Astrocyte (in vitro differentiated cells and primary cell): ENCODE measurements around the gene XIRP1. TPM values are rescaled to one million over a fixed set of nuclear protein-coding genes. Genes with fewer than 3 reads are reported as not detected.

Experiments used
- DNase-seq: peaks from one replicate; pipeline ENCODE4 v3.0.0-alpha.2; 2010; ENCODE audit warnings: low read depth
- FAIRE-seq: peaks from 2 replicates; lab custom pipeline; 2011; peaks lifted over from hg19 to GRCh38; lab: Jason Lieb, UNC
- H2AFZ ChIP-seq: 2 replicates; pipeline ENCODE4 v1.6.0; 2012; ENCODE audit warnings: low read depth, low read length, inconsistent platforms
- H3K27ac ChIP-seq: 2 replicates; pipeline ENCODE4 v1.5.1; 2011; ENCODE audit warnings: low read depth, low read length, inconsistent platforms
- H3K27me3 ChIP-seq: 2 replicates; pipeline ENCODE4 v1.6.0; 2011; ENCODE audit warnings: low read length, inconsistent platforms; ENCODE audit not compliant: insufficient read depth
- H3K36me3 ChIP-seq: 2 replicates; pipeline ENCODE4 v1.5.1; 2011; ENCODE audit warnings: low read length, inconsistent platforms; ENCODE audit not compliant: insufficient read depth
- H3K4me1 ChIP-seq: 2 replicates; pipeline ENCODE4 v1.5.1; 2011; ENCODE audit warnings: low read length, inconsistent platforms; ENCODE audit not compliant: insufficient read depth
- H3K4me2 ChIP-seq: 2 replicates; pipeline ENCODE4 v1.6.0; 2012; ENCODE audit warnings: low read length, inconsistent platforms
- H3K4me3 ChIP-seq: 2 replicates; pipeline ENCODE4 v1.5.1; 2011; ENCODE audit warnings: low read depth, mild to moderate bottlenecking, low read length, inconsistent platforms; ENCODE audit not compliant: insufficient read depth
- H3K79me2 ChIP-seq: 2 replicates; pipeline ENCODE4 v1.6.0; 2012; ENCODE audit warnings: mild to moderate bottlenecking, low read length, inconsistent platforms; ENCODE audit not compliant: insufficient read depth
- H3K9ac ChIP-seq: 2 replicates; pipeline ENCODE4 v1.6.0; 2012; ENCODE audit warnings: mild to moderate bottlenecking, low read length, inconsistent platforms
- H3K9me3 ChIP-seq: 2 replicates; pipeline ENCODE4 v1.5.1; 2012; ENCODE audit warnings: low read depth, mild to moderate bottlenecking, low read length, inconsistent platforms; ENCODE audit not compliant: insufficient read depth
- H4K20me1 ChIP-seq: 2 replicates; pipeline ENCODE4 v1.6.0; 2012; ENCODE audit warnings: low read length, inconsistent platforms; ENCODE audit not compliant: insufficient read depth
- H3K27ac Mint-ChIP-seq: one replicate; pipeline ENCODE4 v1.8.0; 2021; ENCODE audit warnings: mild to moderate bottlenecking, mixed read lengths; ENCODE audit not compliant: unreplicated experiment
- H3K27me3 Mint-ChIP-seq: one replicate; pipeline ENCODE4 v1.8.0; 2021; ENCODE audit warnings: low read depth, mixed read lengths; ENCODE audit not compliant: unreplicated experiment
- H3K36me3 Mint-ChIP-seq: one replicate; pipeline ENCODE4 v1.8.0; 2021; ENCODE audit warnings: low read depth, mixed read lengths; ENCODE audit not compliant: unreplicated experiment
- H3K4me1 Mint-ChIP-seq: one replicate; pipeline ENCODE4 v1.8.0; 2021; ENCODE audit warnings: low read depth, mixed read lengths; ENCODE audit not compliant: unreplicated experiment
- H3K4me3 Mint-ChIP-seq: one replicate; pipeline ENCODE4 v1.8.0; 2021; ENCODE audit warnings: mild to moderate bottlenecking, moderate library complexity, mixed read lengths; ENCODE audit not compliant: unreplicated experiment
- H3K9me3 Mint-ChIP-seq: one replicate; pipeline ENCODE4 v1.8.0; 2021; ENCODE audit warnings: mild to moderate bottlenecking, mixed read lengths; ENCODE audit not compliant: unreplicated experiment
- CTCF ChIP-seq: IDR thresholded peaks from 2 replicates; pipeline ENCODE4 v1.5.1; 2011; ENCODE audit warnings: low read depth, mild to moderate bottlenecking, inconsistent platforms, low read length, moderate library complexity; ENCODE audit not compliant: insufficient read depth
- EZH2 ChIP-seq: IDR thresholded peaks from 2 replicates; pipeline ENCODE4 v1.6.1; 2012; ENCODE audit warnings: mild to moderate bottlenecking, low read length, inconsistent platforms; ENCODE audit not compliant: insufficient read depth
- total RNA-seq: library from RNA; stranded (reverse); gene quantifications from 2 replicates; pipeline ENCODE4 v1.2.1, GENCODE V29; 2021

Gene XIRP1
- total RNA-seq, 1 donor from 2014 or later, result 1.1 TPM

GRCh38 chr3:39226106-39226741, 33.8 kb upstream of the XIRP1 start:
- no peak overlapping the region for H3K4me2 ChIP-seq
- Mint-ChIP-seq H3K27ac (no peak overlapping the region), H3K36me3 (no peaks in the 10 kb centered on the region), H3K4me3 (no peak overlapping the region), H3K9me3 (peaks cover 2% of the 10 kb centered on the region), H3K4me1 (no peaks in the 10 kb centered on the region), H3K27me3 (peaks cover 8% of the 10 kb centered on the region)
- peaks cover 3% of the 10 kb centered on the region for H3K27me3 ChIP-seq
- TF ChIP-seq EZH2, result no peak
- no peak for TF ChIP-seq CTCF
- no peak overlapping the region for H3K9ac ChIP-seq
- no peak for FAIRE-seq
- no peaks in the 10 kb centered on the region for H4K20me1 ChIP-seq
- H3K9me3 ChIP-seq, result no peaks in the 10 kb centered on the region
- no peaks in the 10 kb centered on the region for H3K4me1 ChIP-seq
- H3K4me3 ChIP-seq, result no peak overlapping the region
- H3K27ac ChIP-seq, result no peak overlapping the region
- H3K36me3 ChIP-seq, result no peaks in the 10 kb centered on the region
- no peak for DNase-seq
- H2AFZ ChIP-seq, result no peak overlapping the region
- no peaks in the 10 kb centered on the region for H3K79me2 ChIP-seq

GRCh38 chr3:39224288-39224687, 31.9 kb upstream of the XIRP1 start:
- Histone ChIP-seq H3K36me3 (no peaks in the 10 kb centered on the region), H3K4me3 (no peak overlapping the region), H3K9me3 (no peaks in the 10 kb centered on the region), H3K27me3 (peaks cover 6% of the 10 kb centered on the region), H3K9ac (no peak overlapping the region), H4K20me1 (no peaks in the 10 kb centered on the region), H3K4me1 (no peaks in the 10 kb centered on the region), H3K27ac (no peak overlapping the region), H2AFZ (no peak overlapping the region), H3K79me2 (no peaks in the 10 kb centered on the region), H3K4me2 (no peak overlapping the region)
- H3K9me3 Mint-ChIP-seq, result peaks cover 2% of the 10 kb centered on the region
- peaks cover 9% of the 10 kb centered on the region for H3K27me3 Mint-ChIP-seq
- no peak for TF ChIP-seq EZH2
- no peak for TF ChIP-seq CTCF
- FAIRE-seq (no peak), DNase-seq (no peak)
- no peak overlapping the region for H3K4me3 Mint-ChIP-seq
- no peaks in the 10 kb centered on the region for H3K36me3 Mint-ChIP-seq
- no peak overlapping the region for H3K27ac Mint-ChIP-seq
- H3K4me1 Mint-ChIP-seq, result peaks cover 1% of the 10 kb centered on the region

- H3K4me2 ChIP-seq, result no peak overlapping the region
- DNase-seq, result no peak
- no peaks in the 10 kb centered on the region for H3K9me3 ChIP-seq
- Mint-ChIP-seq H3K9me3 (peaks cover 2% of the 10 kb centered on the region), H3K27me3 (peaks cover 9% of the 10 kb centered on the region), H3K27ac (no peak overlapping the region), H3K4me1 (peaks cover 1% of the 10 kb centered on the region), H3K4me3 (no peak overlapping the region), H3K36me3 (no peaks in the 10 kb centered on the region)
- no peaks in the 10 kb centered on the region for H4K20me1 ChIP-seq
- no peak overlapping the region for H3K9ac ChIP-seq
- no peaks in the 10 kb centered on the region for H3K4me1 ChIP-seq
- no peaks in the 10 kb centered on the region for H3K79me2 ChIP-seq
- H3K27me3 ChIP-seq, result peaks cover 8% of the 10 kb centered on the region
- H2AFZ ChIP-seq, result no peak overlapping the region
- FAIRE-seq, result no peak
- TF ChIP-seq EZH2 (no peak), CTCF (no peak)
- H3K4me3 ChIP-seq, result no peak overlapping the region
- no peak overlapping the region for H3K27ac ChIP-seq
- no peaks in the 10 kb centered on the region for H3K36me3 ChIP-seq
Observed at GRCh38 chr3:39222939-39223338, 30.5 kb upstream of the XIRP1 start.
